ENCODE data around the gene LAMA4. TPM values are rescaled to one million over a fixed set of nuclear protein-coding genes. Genes with fewer than 3 reads are reported as not detected.

The LAMA4 gene
- total RNA-seq, 1 donor from 2014 or later = 46.4 TPM

DNA sequence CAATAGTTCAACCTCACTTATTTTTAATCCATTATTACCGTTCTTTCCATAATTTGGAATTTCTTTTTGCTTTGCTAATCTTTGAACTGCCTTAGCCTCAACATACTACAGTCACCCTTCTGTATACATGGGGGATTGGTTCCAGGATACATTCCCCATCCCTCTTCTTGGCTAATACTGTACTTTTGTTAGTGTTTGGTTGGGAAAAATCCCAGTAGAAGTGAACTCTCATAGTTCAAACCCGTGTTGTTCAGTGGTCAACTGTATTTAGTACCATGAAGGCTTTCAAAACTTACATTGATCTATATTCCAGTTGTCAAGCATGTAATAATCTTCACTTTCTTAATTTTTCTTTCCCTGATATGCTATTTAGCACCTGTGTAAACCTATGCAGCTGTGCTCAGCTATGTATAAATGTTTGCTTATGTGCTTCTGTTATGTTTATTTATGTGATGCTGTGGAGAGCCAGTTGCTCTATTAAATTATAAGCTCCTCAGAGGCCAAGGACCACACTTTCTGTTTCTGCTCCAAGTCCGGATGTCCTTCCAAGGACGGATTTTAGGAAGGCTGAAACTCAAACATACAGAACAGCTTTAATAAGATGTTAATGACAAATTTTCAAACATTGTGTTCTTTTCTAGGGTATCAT lies 33.3 kb upstream of the LAMA4 start:
- peaks cover 10% of the 10 kb centered on the region for H3K9me3 Mint-ChIP-seq
- H3K4me3 Mint-ChIP-seq = no peak overlapping the region
- no peak for TF ChIP-seq CTCF (IDR thresholded peaks at IDR 0.05; ENCODE audit: unreplicated experiment)
- peaks cover 28% of the 10 kb centered on the region for H3K4me1 Mint-ChIP-seq
- no peaks in the 10 kb centered on the region for H3K27me3 Mint-ChIP-seq (ENCODE audit: low read depth)
- H3K27ac Mint-ChIP-seq = no peak overlapping the region
- peaks cover 5% of the 10 kb centered on the region for H3K36me3 Mint-ChIP-seq
- DNase-seq (ENCODE audit: low spot score in 2 of 2, unreplicated experiment in 2 of 2) = no peak

DNA sequence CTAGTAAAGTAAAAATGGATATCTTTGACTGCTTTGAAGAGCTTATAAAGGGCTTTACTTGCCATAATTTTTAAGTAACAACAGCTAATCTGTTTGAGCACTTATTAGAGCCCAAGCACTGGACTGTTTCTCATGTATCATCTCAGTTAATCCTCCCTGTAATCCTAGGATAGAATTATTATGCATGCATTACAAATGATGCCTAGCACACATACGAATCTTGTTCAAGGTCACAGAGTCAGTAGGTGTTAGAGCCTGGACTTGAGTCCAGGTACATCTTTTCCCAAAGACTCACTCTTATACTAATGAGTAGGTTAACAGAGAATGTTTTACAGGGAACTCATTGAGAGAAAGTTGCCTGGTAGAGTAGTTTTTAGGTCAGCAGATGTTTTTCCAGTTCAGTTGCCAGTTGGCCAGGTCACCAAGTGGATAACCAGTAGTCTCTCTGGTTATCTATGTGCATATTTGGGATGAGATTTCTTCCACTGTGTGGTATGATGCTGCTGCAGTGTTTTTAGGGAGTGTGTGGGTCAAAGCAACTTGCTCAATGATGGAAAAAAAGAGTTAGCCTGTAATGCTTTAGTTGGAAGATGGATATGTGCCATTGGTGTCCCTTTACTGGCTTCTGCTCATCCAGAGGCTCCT lies 32.3 kb upstream of the LAMA4 start:
- Mint-ChIP-seq H3K36me3 (peaks cover 5% of the 10 kb centered on the region), H3K27me3 (ENCODE audit: low read depth) (no peaks in the 10 kb centered on the region), H3K4me3 (no peak overlapping the region), H3K27ac (no peak overlapping the region), H3K4me1 (peaks cover 38% of the 10 kb centered on the region), H3K9me3 (peaks cover 10% of the 10 kb centered on the region)
- no peak for DNase-seq (ENCODE audit: low spot score in 2 of 2, unreplicated experiment in 2 of 2)
- TF ChIP-seq CTCF (IDR thresholded peaks at IDR 0.05; ENCODE audit: unreplicated experiment) = no peak

GRCh38 chr6:112286010-112286409 lies 31.6 kb upstream of the LAMA4 start:
- Mint-ChIP-seq H3K4me1 (peaks cover 44% of the 10 kb centered on the region), H3K27me3 (ENCODE audit: low read depth) (no peaks in the 10 kb centered on the region), H3K9me3 (peaks cover 10% of the 10 kb centered on the region), H3K27ac (no peak overlapping the region), H3K36me3 (peaks cover 5% of the 10 kb centered on the region), H3K4me3 (no peak overlapping the region)
- no peak for DNase-seq (ENCODE audit: low spot score in 2 of 2, unreplicated experiment in 2 of 2)
- TF ChIP-seq CTCF (IDR thresholded peaks at IDR 0.05; ENCODE audit: unreplicated experiment) = no peak

GRCh38 chr6:112284603-112285002 lies 30.2 kb upstream of the LAMA4 start:
- TF ChIP-seq CTCF (IDR thresholded peaks at IDR 0.05; ENCODE audit: unreplicated experiment) = no peak
- DNase-seq (ENCODE audit: low spot score in 2 of 2, unreplicated experiment in 2 of 2) = no peak
- H3K36me3 Mint-ChIP-seq = peaks cover 5% of the 10 kb centered on the region

DNA sequence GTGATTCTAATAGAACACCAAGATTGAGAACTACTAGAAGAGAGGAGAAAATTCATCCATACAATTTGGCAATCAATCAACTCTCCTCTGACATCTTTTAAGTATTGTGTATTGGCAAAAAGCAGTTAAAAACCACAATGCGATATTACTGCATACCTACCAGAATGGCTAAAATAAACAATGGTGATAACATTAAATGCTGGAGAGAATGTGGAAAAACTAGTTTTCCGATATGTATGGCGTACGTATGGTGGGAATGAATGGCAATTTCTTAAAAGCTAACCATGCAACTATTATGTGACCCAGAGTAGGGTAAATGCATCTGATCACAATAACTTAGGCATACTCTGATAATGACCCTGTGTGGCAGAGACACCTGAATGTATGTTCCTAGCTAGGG lies 29.3 kb upstream of the LAMA4 start:
- Mint-ChIP-seq H3K4me1 (peaks cover 57% of the 10 kb centered on the region), H3K36me3 (peaks cover 5% of the 10 kb centered on the region), H3K9me3 (peaks cover 10% of the 10 kb centered on the region), H3K27me3 (ENCODE audit: low read depth) (no peaks in the 10 kb centered on the region), H3K27ac (no peak overlapping the region), H3K4me3 (no peak overlapping the region)
- no peak for DNase-seq (ENCODE audit: low spot score in 2 of 2, unreplicated experiment in 2 of 2)
- no peak for TF ChIP-seq CTCF (IDR thresholded peaks at IDR 0.05; ENCODE audit: unreplicated experiment)

More at GRCh38 chr6:112284603-112285002, 30.2 kb upstream of the LAMA4 start:
- Mint-ChIP-seq H3K27ac (no peak overlapping the region), H3K9me3 (peaks cover 10% of the 10 kb centered on the region), H3K27me3 (ENCODE audit: low read depth) (no peaks in the 10 kb centered on the region), H3K4me1 (peaks cover 55% of the 10 kb centered on the region), H3K4me3 (no peak overlapping the region)

All from mesothelial cell of epicardium (in vitro differentiated cells).